Measurements from ENCODE around the gene PLBD1.

The PLBD1 gene

GRCh38 chr12:14460212-14460841 is 107.4 kb downstream of the PLBD1 start:
- Histone ChIP-seq H3K27ac (ENCODE audit: low read depth in 2 of 2, low read length in 2 of 2) (no peak overlapping the region), H3K4me3 (ENCODE audit: low read length in 2 of 2) (no peak overlapping the region), H3K36me3 (ENCODE audit: control insufficient read depth in 2 of 2, insufficient read depth in 2 of 2, low read length in 2 of 2) (peaks cover 34 to 37% of the 10 kb centered on the region in 2 donors), H3K9me3 (ENCODE audit: control insufficient read depth in 2 of 2, low read length in 2 of 2) (no peaks in the 10 kb centered on the region), H3K27me3 (ENCODE audit: control insufficient read depth in 2 of 2, insufficient read depth in 2 of 2, low read length in 2 of 2) (no peaks in the 10 kb centered on the region), H3K4me1 (ENCODE audit: control insufficient read depth in 2 of 2, insufficient read depth in 2 of 2, low read length in 2 of 2) (no peaks in the 10 kb centered on the region), H3K9ac (ENCODE audit: low read depth in 1 of 2, low read length in 2 of 2) (no peak overlapping the region)

- Histone ChIP-seq H3K4me3 (ENCODE audit: low read length in 2 of 2) (no peak overlapping the region), H3K4me1 (ENCODE audit: control insufficient read depth in 2 of 2, insufficient read depth in 2 of 2, low read length in 2 of 2) (no peaks in the 10 kb centered on the region), H3K27me3 (ENCODE audit: control insufficient read depth in 2 of 2, insufficient read depth in 2 of 2, low read length in 2 of 2) (no peaks in the 10 kb centered on the region), H3K9ac (ENCODE audit: low read depth in 1 of 2, low read length in 2 of 2) (no peak overlapping the region), H3K36me3 (ENCODE audit: control insufficient read depth in 2 of 2, insufficient read depth in 2 of 2, low read length in 2 of 2) (peaks cover 30 to 43% of the 10 kb centered on the region in 2 donors), H3K27ac (ENCODE audit: low read depth in 2 of 2, low read length in 2 of 2) (no peak overlapping the region), H3K9me3 (ENCODE audit: control insufficient read depth in 2 of 2, low read length in 2 of 2) (no peaks in the 10 kb centered on the region)
Observed at GRCh38 chr12:14454098-14454907, 113.4 kb downstream of the PLBD1 start.
